Spinal cord (tissue), 10 donors: Measurements from ENCODE around the gene GATD1. TPM values are rescaled to one million over a fixed set of nuclear protein-coding genes. Genes with fewer than 3 reads are reported as not detected.
A peak's percentile ranks its signal among the peaks of the same experiment; 100 is the strongest.

Experiments used
- DNase-seq, 6 donors: peaks; one replicate each; pipeline versions ENCODE4 v3.0.0 to v3.0.0-alpha.2; 2013 to 2015; ENCODE audit warnings: low spot score in 6 of 6, low read depth in 4 of 6
- H3K27ac ChIP-seq: one replicate; pipeline ENCODE4 v1.5.1; 2013; ENCODE audit warnings: low read depth, low read length, control low read depth
- H3K27me3 ChIP-seq: one replicate; pipeline ENCODE4 v1.6.1; 2013; ENCODE audit warnings: low read length; ENCODE audit not compliant: control insufficient read depth, insufficient read depth
- H3K36me3 ChIP-seq: one replicate; pipeline ENCODE4 v1.6.1; 2013; ENCODE audit warnings: low read length; ENCODE audit not compliant: control insufficient read depth, insufficient read depth
- H3K4me1 ChIP-seq: one replicate; pipeline ENCODE4 v1.6.1; 2013; ENCODE audit warnings: low read length; ENCODE audit not compliant: control insufficient read depth, insufficient read depth
- H3K4me3 ChIP-seq: one replicate; pipeline ENCODE4 v1.5.1; 2013; ENCODE audit warnings: low read depth, low read length, control low read depth
- H3K9me3 ChIP-seq: one replicate; pipeline ENCODE4 v1.6.1; 2013; ENCODE audit warnings: low read length; ENCODE audit not compliant: control insufficient read depth, insufficient read depth
- WGBS: methylation state at CpG from one replicate; pipeline ENCODE4 v1.1.5; 2013; ENCODE audit warnings: missing lambda C conversion rate; ENCODE audit not compliant: insufficient coverage; 5-methylcytosine and 5-hydroxymethylcytosine counted together
- polyA plus RNA-seq, 2 donors: library from polyadenylated mRNA; unstranded; fragments of 120-200 nt; gene quantifications; one replicate each; pipeline ENCODE4 v1.2.1, GENCODE V29; 2013; ENCODE audit not compliant: insufficient read length in 2 of 2
- total RNA-seq, 2 donors: library from RNA; depleted of rRNA in 1 of 2; stranded (reverse); fragments of 120-200 nt in 1 of 2; fragments of >200 nt in 1 of 2; gene quantifications; one replicate each; pipeline versions ENCODE4 v1.2.3 to v1.2.4, GENCODE V29; 2013 to 2014
- donor health status: healthy.

GATD1 gene
- total and polyA plus RNA-seq, 4 donors, result 22.8 to 133 (median 70.9) TPM

GRCh38 chr11:770642-771616, 6.4 kb downstream of the GATD1 start:
- no peaks in the 10 kb centered on the region for H3K9me3 ChIP-seq
- H3K4me3 ChIP-seq, result no peak overlapping the region
- peaks cover 94% of the 10 kb centered on the region for H3K36me3 ChIP-seq
- peaks cover 49% of the 10 kb centered on the region for H3K4me1 ChIP-seq
- H3K27me3 ChIP-seq, result no peaks in the 10 kb centered on the region
- no peak for DNase-seq
- WGBS, result 94% methylated on average over 31 of the region's 32 CpGs
- peak overlapping the region; percentile 88 for H3K27ac ChIP-seq

- WGBS, result 91% methylated on average over 22 of the region's 23 CpGs
- H3K27ac ChIP-seq, result no peak overlapping the region
- DNase-seq, result no peak
- no peaks in the 10 kb centered on the region for H3K9me3 ChIP-seq
- H3K36me3 ChIP-seq, result peaks cover 95% of the 10 kb centered on the region
- H3K4me1 ChIP-seq, result peaks cover 44% of the 10 kb centered on the region
- no peaks in the 10 kb centered on the region for H3K27me3 ChIP-seq
- no peak overlapping the region for H3K4me3 ChIP-seq
These were observed 7.2 kb downstream of the GATD1 start for GRCh38 chr11:769887-770641.

- Histone ChIP-seq H3K4me3 (no peak overlapping the region), H3K4me1 (peaks cover 21% of the 10 kb centered on the region), H3K27me3 (no peaks in the 10 kb centered on the region), H3K27ac (no peak overlapping the region), H3K36me3 (peaks cover 94% of the 10 kb centered on the region), H3K9me3 (no peaks in the 10 kb centered on the region)
- no peak for DNase-seq
- 91% methylated on average over 10 of the region's 11 CpGs for WGBS
These were observed 10.0 kb downstream of the GATD1 start for GRCh38 chr11:767238-767637.

GRCh38 chr11:766936-767210, 10.4 kb downstream of the GATD1 start:
- H3K36me3 ChIP-seq, result peaks cover 94% of the 10 kb centered on the region
- H3K4me1 ChIP-seq, result peaks cover 17% of the 10 kb centered on the region
- no peak for DNase-seq
- H3K27ac ChIP-seq, result no peak overlapping the region
- H3K27me3 ChIP-seq, result no peaks in the 10 kb centered on the region
- no peaks in the 10 kb centered on the region for H3K9me3 ChIP-seq
- H3K4me3 ChIP-seq, result no peak overlapping the region
- WGBS, result 93% methylated on average over 2 of the region's 2 CpGs

- DNase-seq, result no peak
- 92% methylated on average over 2 of the region's 11 CpGs for WGBS
- H3K4me1 ChIP-seq, result peaks cover 12% of the 10 kb centered on the region
- H3K4me3 ChIP-seq, result no peak overlapping the region
- H3K9me3 ChIP-seq, result no peaks in the 10 kb centered on the region
- H3K36me3 ChIP-seq, result peaks cover 93% of the 10 kb centered on the region
- no peaks in the 10 kb centered on the region for H3K27me3 ChIP-seq
- no peak overlapping the region for H3K27ac ChIP-seq
These were observed 11.0 kb downstream of the GATD1 start for GRCh38 chr11:766106-766935.

GRCh38 chr11:765802-766091, 11.5 kb downstream of the GATD1 start:
- WGBS, result 100% methylated on average over 4 of the region's 8 CpGs
- Histone ChIP-seq H3K27me3 (no peaks in the 10 kb centered on the region), H3K9me3 (no peaks in the 10 kb centered on the region), H3K4me1 (peaks cover 7% of the 10 kb centered on the region), H3K27ac (no peak overlapping the region), H3K36me3 (peaks cover 93% of the 10 kb centered on the region), H3K4me3 (no peak overlapping the region)
- no peak for DNase-seq

- Histone ChIP-seq H3K27me3 (no peaks in the 10 kb centered on the region), H3K4me1 (peaks cover 7% of the 10 kb centered on the region), H3K36me3 (peaks cover 93% of the 10 kb centered on the region), H3K27ac (no peak overlapping the region), H3K9me3 (no peaks in the 10 kb centered on the region), H3K4me3 (no peak overlapping the region)
- DNase-seq, result peak in 2 of 6 donors; percentile 54 to 56
- 66% methylated on average over 7 of the region's 19 CpGs for WGBS
These were observed 12.1 kb downstream of the GATD1 start for GRCh38 chr11:765025-765801.

GRCh38 chr11:764322-765024, 12.8 kb downstream of the GATD1 start:
- H3K36me3 ChIP-seq, result peaks cover 93% of the 10 kb centered on the region

More at GRCh38 chr11:764322-765024, 12.8 kb downstream of the GATD1 start:
- Histone ChIP-seq H3K27me3 (no peaks in the 10 kb centered on the region), H3K9me3 (no peaks in the 10 kb centered on the region), H3K4me1 (peaks cover 7% of the 10 kb centered on the region), H3K4me3 (no peak overlapping the region), H3K27ac (no peak overlapping the region)
- 90% methylated on average over 13 of the region's 18 CpGs for WGBS
- DNase-seq, result no peak
